Measurements from ENCODE around the gene MAPRE2.

The MAPRE2 gene

DNA sequence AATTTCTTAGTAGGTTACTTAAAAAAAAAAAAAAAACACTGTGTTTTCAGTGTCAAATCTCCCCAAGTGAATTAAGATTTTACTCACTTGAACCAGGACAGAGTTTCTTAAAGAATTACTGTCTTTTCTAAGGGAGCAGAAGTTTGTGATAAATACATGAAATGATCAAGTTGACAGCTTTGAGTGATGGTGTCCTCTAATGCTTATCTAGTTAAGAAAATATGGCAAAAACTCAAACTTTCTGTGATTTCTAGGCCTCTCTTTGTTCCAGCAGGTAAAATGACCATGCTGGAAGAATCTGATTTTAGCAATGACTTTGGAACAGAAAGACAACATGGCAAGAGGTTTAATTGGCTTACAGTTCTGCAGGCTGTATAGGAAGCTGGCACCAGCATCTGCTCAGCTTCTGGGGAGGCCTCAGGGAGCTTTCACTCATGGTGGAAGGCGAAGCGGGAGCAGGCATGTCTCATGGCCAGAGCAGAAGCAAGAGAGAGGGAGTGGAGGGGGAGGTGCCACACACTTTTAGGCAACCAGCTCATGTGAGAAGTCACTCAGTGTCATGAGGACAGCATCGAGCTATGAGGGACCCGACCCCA, 6.6 kb downstream of the MAPRE2 start:
- TF ChIP-seq EZH2 (IDR thresholded peaks at IDR 0.05; ENCODE audit: borderline replicate concordance, low read length) (no peak), CTCF (IDR thresholded peaks at IDR 0.05; ENCODE audit: low read length) (no peak)
- no peaks in the 10 kb centered on the region for H3K27me3 ChIP-seq (ENCODE audit: insufficient read depth, low read length)
- no peak overlapping the region for H3K9ac ChIP-seq (ENCODE audit: low read length)
- H3K4me2 ChIP-seq (ENCODE audit: low read length), result no peak overlapping the region
- no peaks in the 10 kb centered on the region for H4K20me1 ChIP-seq (ENCODE audit: insufficient read depth, low read length)
- no peaks in the 10 kb centered on the region for H3K9me3 ChIP-seq (ENCODE audit: low read length)
- no peak overlapping the region for H3K4me3 ChIP-seq (ENCODE audit: low read depth, low read length, poor library complexity, severe bottlenecking)
- H3K79me2 ChIP-seq (ENCODE audit: insufficient read depth, low read length), result peaks cover 100% of the 10 kb centered on the region
- H3K36me3 ChIP-seq (ENCODE audit: insufficient read depth, low read length), result peaks cover 4% of the 10 kb centered on the region; the same call in 1 of the 2 replicates
- no peak overlapping the region for H3K27ac ChIP-seq (ENCODE audit: low read depth, low read length, poor library complexity, severe bottlenecking)
- peaks cover 78% of the 10 kb centered on the region for H3K4me1 ChIP-seq (ENCODE audit: insufficient read depth, low read length, severe bottlenecking)
- H3K9me2 ChIP-seq (ENCODE audit: low read depth, low read length), result no peaks in the 10 kb centered on the region
- H2AFZ ChIP-seq (ENCODE audit: low read length), result no peak overlapping the region
- no peaks in the 10 kb centered on the region for H3F3A ChIP-seq (ENCODE audit: insufficient read depth, low read length)

- Histone ChIP-seq H3K36me3 (ENCODE audit: insufficient read depth, low read length) (peaks cover 6% of the 10 kb centered on the region), H3K9me2 (ENCODE audit: low read depth, low read length) (no peaks in the 10 kb centered on the region), H3K4me1 (ENCODE audit: insufficient read depth, low read length, severe bottlenecking) (peaks cover 62% of the 10 kb centered on the region), H3F3A (ENCODE audit: insufficient read depth, low read length) (no peaks in the 10 kb centered on the region), H3K27ac (ENCODE audit: low read depth, low read length, poor library complexity, severe bottlenecking) (peak overlapping the region; percentile 80), H3K79me2 (ENCODE audit: insufficient read depth, low read length) (peaks cover 100% of the 10 kb centered on the region), H4K20me1 (ENCODE audit: insufficient read depth, low read length) (no peaks in the 10 kb centered on the region), H2AFZ (ENCODE audit: low read length) (no peak overlapping the region), H3K4me2 (ENCODE audit: low read length) (peak overlapping the region; percentile 67), H3K4me3 (ENCODE audit: low read depth, low read length, poor library complexity, severe bottlenecking) (peak overlapping the region; percentile 40), H3K9ac (ENCODE audit: low read length) (peak overlapping the region; percentile 37; the same call in 1 of the 2 replicates), H3K27me3 (ENCODE audit: insufficient read depth, low read length) (no peaks in the 10 kb centered on the region), H3K9me3 (ENCODE audit: low read length) (no peaks in the 10 kb centered on the region)
- TF ChIP-seq EZH2 (IDR thresholded peaks at IDR 0.05; ENCODE audit: borderline replicate concordance, low read length), result no peak
- no peak for TF ChIP-seq CTCF (IDR thresholded peaks at IDR 0.05; ENCODE audit: low read length)
These were observed 8.2 kb downstream of the MAPRE2 start for GRCh38 chr18:35049111-35050027.

- Histone ChIP-seq H3F3A (ENCODE audit: insufficient read depth, low read length) (no peaks in the 10 kb centered on the region), H3K27me3 (ENCODE audit: insufficient read depth, low read length) (no peaks in the 10 kb centered on the region), H3K27ac (ENCODE audit: low read depth, low read length, poor library complexity, severe bottlenecking) (peak overlapping the region; percentile 80), H2AFZ (ENCODE audit: low read length) (no peak overlapping the region), H3K36me3 (ENCODE audit: insufficient read depth, low read length) (peaks cover 13% of the 10 kb centered on the region), H3K9me3 (ENCODE audit: low read length) (no peaks in the 10 kb centered on the region), H3K9me2 (ENCODE audit: low read depth, low read length) (no peaks in the 10 kb centered on the region), H3K4me1 (ENCODE audit: insufficient read depth, low read length, severe bottlenecking) (peaks cover 55% of the 10 kb centered on the region), H4K20me1 (ENCODE audit: insufficient read depth, low read length) (no peaks in the 10 kb centered on the region), H3K79me2 (ENCODE audit: insufficient read depth, low read length) (peaks cover 100% of the 10 kb centered on the region), H3K4me2 (ENCODE audit: low read length) (peak overlapping the region; percentile 67), H3K4me3 (ENCODE audit: low read depth, low read length, poor library complexity, severe bottlenecking) (peak overlapping the region; percentile 40), H3K9ac (ENCODE audit: low read length) (peak overlapping the region; percentile 37; the same call in 1 of the 2 replicates)
- TF ChIP-seq CTCF (IDR thresholded peaks at IDR 0.05; ENCODE audit: low read length) (no peak), EZH2 (IDR thresholded peaks at IDR 0.05; ENCODE audit: borderline replicate concordance, low read length) (no peak)
These were observed 8.9 kb downstream of the MAPRE2 start for GRCh38 chr18:35050028-35050546.

Data from OCI-LY1 (cell line).